HG02623 (cell line): Measurements from ENCODE around the gene ESPN.

Source experiments
- ATAC-seq: cut with Tn5 transposase; IDR thresholded peaks from one replicate; pipeline ENCODE4 v1.9.1; 2021; ENCODE audit warnings: moderate library complexity; ENCODE audit not compliant: unreplicated experiment

Gene ESPN

DNA sequence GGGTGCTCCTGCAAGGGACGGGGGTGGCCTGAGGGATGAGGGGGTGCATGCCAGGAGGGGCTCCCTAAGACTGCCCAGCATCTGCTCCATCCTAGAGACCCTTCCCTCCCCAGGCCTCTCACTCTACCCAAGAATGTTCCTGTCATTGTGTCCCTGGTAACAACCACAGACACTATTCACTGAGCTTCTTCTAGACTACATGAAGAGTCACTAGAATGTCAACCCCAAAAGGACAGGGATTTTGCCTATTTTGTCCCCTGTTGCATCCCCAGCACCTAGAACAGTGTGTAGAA lies 38.5 kb downstream of the ESPN start:
- ATAC-seq = no peak

DNA sequence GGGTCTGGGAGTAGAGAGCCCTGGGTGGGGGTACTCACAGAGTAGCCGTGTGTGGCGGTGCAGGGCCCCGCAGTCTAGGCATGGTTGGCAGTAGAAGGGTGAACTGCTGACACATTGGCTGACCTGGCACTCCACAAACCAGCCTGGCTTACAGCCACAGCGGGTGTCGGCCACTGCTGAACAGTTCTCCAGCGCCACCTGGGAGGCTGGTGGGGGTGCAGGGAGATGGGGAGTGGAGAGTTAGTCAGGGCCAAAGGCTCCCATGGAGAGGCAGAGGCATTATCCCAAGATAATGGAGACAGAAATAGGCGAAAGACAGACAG lies 39.9 kb downstream of the ESPN start:
- ATAC-seq = no peak

DNA sequence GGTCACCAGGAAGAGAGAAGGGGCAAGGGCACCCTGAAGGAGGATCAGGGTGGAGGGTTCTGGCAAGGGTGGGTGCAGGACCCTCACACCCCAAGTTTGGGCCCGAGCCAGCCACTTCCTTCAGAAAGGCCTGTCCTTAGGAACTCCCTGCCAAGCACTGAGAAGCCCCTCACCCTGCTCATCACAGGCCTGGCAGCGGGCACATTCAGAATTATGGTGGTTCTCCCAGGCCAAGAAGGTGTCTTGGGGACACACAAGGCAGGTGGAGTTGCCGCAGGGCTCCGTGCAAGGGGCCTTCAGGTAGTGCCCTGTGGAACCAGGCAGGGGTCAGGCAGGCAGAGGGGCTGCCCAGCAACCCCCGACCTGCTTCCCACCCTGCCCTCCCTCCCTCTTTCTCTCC lies 40.3 kb downstream of the ESPN start:
- ATAC-seq = no peak

DNA sequence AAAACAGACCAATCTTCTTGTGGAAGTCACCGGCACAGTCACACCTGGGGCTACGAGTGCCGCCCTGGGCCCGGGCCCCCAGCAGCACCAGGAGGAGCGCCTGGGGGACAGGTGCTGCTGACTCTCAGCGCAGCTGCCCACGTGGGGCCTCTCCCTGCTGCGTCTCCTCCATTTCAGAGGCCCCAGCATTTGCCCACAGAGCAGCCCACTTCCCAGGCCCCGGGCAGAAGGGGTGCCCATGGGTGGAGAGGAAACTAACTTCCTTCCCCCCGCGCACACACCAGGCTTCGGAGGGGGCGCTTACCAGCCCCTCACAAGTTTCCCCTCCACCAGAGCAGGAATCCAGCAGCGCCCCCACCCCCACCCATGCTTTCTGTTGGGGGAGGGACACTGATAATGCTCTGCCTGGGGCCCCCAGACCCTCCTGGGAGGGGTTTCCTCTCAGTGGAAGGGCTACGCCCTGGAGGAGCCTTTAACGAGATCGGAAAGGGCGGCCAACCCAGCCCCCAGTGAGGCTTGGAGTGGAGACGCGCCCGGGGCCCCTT lies 41.0 kb downstream of the ESPN start:
- no peak for ATAC-seq

DNA sequence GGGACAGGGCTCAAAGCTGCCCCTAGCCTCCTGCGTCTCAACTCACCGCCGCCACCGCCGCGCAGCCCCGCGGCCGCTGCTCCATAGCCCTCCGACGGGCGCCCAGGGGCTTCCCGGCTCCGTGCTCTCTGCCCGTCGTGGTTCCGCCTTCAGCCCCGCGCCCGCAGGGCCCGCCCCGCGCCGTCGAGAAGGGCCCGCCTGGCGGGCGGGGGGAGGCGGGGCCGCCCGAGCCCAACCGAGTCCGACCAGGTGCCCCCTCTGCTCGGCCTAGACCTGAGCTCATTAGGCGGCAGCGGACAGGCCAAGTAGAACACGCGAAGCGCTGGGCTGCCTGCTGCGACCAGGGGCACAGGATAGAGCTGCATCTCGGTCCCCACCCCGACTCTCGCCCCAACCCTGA lies 41.4 kb downstream of the ESPN start, which contains the start of gene TNFRSF25:
TNFRSF25 (minus strand) TSS at position 151 of the 400 bp plus-strand sequence; CDS start at position 85, 66 bp downstream.
- no peak for ATAC-seq

DNA sequence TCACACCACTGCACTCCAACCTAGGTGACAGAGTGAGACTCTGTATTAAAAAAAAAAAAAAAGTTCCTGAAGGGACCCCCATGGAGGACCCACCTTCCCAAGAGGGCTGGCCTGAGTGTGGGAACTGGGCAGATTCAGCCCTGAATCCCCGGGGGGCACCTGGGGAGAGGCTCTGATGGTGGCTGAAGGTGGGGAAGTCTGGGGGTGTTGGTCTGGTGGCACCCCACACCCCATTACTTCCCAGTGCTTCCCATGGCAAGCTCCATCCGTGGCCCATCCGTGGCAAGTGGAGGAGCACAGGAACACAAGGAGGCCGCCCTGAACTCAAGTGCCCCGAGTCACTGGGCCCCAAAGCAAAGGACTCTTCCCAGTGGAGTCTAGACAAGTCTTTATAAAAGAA lies 42.2 kb downstream of the ESPN start:
- no peak for ATAC-seq

DNA sequence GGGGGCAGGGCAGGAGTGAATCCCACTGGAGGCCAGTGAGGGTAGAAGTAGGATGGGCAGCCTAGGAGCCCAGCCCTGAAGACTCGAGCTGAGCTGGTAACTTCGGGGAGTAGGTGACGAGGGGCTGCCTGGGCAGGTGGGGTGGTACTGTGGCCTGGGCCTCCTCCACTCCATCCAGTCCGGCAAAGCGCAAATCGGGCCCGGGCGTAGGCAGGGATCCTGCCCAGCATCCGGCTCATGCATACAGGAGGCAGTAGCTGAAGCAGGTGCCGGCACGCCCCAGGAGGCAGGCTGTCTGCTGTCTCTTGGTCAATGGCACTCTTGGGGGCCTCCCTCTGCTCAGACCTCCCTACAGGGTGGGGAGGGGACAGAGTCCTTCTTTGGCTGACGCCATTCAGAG lies 42.6 kb downstream of the ESPN start:
- ATAC-seq = no peak

DNA sequence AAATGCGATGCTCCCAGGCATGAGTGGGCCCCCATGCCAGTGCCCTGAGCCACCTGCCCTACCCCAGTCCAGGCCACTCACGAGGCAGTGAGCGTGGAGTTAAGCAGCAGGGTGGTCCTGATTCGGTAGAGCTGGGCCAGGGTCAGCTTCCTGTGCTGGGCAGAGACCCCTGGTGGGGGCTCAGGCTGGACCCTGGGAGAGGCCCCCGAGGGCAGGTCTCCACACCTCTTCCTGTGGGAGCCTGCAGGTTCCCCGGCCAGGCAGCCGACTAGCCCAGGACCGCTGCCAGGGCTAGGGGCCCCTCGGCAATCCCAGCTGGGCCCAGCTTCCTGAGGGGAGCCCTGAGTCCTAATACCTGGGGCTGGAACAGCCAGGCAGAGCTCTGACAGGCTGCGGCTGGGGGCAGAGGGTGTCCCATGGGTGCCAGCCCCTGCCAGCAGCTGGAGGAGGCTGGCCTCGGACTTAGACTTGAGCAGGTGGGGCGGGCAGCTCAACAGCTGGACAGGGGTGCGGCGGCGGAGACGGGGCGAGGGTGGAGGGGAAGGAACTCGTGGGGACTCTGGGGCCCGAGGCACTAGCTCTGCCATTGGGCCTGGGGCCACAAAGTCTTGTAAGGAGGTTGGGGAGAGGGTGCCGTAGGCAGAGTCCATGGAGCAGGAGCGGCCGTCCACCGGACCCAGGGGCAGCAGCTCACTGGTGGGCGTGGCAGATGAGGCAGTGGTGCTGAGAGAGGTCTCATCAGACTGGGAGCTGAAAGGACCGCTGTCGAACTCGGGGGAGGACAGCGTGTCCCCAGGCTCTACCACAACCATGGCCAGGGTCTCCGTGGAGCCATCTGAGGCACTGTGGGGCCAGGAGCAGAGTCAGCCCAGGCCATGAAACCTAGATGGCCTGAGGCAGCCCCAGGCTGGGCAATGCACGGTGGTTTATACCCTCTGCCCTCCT lies 43.4 kb downstream of the ESPN start:
- no peak for ATAC-seq

DNA sequence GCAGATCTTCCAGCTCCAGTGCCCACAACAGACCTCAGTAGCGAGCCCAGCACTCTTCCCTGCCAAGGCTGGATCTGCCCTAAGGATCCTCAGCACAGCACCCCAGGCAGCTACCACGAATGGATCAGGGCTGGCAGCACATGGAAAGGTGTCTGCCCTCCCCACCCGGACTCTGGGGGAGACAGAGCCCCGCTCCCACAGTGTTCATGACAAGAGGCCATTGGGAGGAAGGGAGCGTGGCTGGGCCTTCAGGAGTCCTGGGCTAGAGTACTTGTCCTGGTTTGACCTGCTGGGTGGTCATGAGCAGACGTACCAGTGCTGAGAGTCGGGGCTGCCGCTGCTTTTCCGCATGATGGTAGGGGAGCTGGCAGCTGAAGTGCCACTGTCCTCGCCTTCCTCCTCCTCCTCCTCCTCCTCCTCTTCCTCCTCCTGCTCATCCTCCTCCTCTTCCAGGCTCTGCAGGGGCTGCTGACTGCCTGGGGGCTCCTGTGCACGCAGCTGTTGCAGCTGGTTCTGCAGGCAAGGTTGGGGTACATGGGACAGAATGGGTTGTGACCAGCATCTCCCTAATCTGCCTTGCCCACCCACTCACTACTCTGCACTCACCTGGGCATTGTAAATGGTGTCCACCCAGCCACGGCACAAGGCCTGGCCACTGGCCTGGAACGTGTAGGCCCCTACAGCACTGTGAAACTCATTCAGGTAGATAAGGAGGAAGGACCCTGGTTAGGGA lies 44.3 kb downstream of the ESPN start:
- ATAC-seq = no peak

DNA sequence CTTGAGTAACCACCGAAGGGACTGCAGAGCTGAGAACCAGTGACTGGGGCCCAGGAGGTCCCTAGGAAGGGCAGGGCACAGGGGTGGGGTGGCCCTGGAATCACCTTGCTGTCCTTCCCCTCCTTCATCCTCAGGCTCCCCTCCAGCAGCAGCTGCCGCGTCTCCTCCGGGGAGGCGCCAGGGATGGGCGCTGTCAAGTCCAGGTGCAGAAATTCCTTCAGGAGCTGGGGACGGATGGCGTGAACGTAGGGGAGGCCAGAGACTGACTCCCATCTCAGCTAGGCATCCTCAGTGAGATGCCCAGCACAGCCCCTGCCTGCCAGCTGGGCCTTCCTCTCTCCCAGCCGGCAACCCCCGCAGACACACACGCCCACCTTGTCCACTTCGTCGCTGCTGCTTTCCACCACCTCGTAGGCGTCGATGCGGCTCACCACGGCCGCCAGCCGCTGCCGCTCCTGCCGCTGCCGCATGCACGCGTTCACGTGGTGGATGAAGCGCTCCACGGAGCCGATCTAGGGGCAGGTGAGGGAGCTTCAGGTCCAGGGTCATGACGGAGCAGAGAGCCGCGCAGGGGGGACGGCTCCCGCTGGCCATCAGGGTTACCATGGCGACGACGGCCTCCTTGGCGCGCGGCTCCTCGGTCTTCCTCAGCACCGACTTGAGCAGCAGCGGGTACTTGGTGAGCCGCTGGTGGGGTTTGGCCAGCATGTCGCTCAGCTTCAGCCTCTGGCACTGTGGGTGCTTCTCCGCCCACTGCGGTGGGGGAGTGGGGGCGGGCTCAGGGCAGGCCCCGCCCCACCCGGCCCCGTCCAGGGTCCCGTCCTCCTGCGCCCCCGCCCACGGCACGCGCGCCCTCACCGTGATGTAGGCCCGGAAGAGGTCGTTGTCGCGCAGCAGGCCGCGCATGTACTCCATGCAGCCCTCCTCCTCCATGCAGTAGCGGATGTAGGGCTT lies 45.8 kb downstream of the ESPN start:
- ATAC-seq = no peak

DNA sequence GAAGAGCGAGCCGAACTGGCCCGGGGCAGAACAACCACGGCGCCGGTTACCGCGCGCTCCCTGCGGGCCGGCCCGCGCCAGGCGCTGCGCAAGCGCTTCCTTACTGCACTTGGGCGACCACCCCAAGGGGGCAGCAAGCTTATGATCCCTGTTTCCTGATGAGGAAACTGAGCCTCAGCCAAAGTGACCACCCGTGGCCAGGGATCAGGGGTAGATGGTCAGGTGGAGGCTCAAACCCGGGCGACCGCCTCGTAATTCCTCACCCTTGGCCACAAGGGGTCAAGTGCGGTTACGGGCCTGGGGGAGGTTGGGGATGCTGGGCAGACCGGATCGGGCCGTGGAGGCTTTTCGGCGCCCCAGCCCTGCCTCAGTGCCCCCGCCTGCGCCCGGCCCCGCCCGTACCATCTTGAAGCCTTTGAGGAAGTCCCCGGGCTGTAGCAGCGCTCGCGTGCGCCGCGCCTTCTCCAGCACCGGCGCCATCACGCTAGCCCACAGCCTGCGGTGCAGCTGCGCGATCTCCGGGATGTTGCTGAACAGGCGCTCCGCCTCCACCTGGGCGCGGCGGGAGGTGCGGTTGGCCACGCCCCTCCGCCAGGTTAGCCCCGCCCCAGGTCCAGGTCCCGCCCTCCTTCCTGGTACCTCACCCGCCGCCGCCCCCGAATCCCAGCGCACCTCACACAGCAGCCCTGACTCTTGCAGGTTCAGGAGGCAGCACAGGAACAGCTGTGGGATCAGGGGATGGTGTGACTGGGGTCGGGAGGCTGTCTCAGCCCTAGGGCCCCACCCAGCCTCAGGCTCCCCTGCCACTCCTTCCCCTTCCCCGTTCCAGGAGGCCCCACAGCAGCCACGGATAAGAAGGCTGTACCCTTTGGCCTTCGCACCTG lies 46.8 kb downstream of the ESPN start:
- no peak for ATAC-seq

DNA sequence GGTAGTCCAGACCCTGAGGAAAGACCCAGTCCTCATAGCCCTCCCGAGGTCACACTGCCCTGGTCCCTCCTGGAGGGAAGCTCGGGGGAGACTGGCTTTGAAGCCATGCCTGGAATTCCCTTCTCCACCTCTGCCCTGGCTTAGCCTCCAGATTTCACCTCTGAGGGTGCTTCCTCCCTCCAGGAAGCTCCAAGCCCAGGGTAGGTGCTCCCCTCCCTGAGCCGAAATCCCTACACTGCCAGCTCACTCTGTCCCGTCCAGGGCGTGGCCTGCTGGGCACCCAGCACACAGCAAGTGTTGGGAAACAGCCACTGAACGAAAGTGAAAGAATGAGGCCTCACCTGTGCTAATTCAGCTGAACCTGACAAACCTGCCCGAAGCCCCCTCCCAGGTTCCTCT lies 47.4 kb downstream of the ESPN start:
- ATAC-seq = no peak

DNA sequence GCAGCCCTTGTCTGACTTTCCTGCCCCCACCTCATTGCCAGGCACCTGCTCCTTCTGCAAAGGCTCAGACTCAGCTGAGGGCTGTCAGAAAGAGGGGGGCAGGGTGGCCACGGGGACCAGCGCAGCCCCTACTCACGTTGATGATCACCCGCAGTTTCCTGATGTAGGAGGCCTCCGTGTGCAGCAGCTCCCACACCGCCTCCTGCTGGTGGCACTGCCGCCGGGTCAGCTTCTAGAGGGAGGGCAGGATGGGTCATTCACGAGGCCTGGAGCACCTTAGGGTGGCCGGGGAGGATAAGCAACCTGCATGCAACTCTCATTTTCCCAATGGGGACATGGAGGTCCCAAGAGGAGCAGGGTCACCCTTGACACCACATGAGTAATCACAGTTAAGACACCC lies 47.8 kb downstream of the ESPN start:
- no peak for ATAC-seq

DNA sequence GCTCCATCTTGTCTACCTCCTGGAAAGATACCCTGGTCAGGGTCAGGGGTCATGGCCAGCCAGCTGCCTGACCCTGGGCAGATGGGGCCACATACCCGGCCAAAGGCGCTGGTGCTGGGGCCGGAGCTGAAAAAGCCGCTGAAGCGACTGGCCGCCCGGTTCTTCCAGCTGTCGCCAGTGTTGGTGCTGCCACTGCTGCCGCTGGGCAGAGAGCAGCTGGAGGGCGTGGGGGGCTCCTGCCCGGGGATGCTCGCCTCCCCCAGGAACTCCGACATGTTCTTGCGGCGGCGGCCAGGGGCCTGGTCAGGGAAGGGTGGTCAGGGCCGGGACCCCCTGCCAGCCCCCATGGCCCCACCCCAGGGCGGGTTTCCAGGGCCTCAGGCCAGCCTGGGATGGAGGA lies 48.6 kb downstream of the ESPN start:
- ATAC-seq = no peak

DNA sequence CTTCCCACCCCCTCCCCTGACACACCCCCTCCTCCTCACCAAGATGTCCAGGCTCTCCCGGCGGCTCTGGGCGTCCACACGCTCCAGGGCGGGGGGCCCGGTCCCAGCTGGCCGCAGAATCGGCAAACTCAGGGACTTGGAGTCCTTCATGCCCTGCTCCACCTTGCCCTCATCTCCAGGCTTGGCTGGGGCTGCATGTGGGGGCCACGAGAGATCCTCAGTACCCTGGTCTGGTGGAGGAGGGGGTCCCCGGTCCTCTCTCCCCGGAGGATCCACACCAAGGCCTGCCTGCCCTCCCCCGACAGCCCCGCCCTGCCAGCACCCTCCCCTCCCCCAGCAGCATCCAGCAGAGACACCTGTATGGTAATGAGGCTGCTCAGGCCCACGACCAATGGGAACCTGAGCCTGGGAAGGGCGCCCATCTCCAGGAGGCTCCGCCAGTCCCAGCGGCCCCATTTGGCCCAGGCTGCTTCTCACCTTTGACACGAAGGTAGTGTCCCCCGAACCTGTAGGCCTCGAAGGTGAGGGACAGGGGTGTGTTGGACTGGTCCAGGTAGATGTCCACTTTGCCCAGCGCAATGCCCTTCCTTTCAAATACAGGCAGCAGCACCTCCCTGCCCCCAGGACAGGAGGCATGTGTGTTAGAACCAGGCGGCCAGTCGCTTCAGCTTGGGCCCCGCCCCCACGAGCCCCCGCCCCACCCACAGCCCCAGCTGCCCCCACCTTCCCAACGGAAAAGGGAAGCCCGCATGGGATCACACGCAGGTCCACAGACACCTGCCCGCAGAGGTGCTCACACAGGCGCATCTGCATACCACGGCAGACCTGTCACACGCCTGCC lies 49.6 kb downstream of the ESPN start:
- ATAC-seq = no peak

DNA sequence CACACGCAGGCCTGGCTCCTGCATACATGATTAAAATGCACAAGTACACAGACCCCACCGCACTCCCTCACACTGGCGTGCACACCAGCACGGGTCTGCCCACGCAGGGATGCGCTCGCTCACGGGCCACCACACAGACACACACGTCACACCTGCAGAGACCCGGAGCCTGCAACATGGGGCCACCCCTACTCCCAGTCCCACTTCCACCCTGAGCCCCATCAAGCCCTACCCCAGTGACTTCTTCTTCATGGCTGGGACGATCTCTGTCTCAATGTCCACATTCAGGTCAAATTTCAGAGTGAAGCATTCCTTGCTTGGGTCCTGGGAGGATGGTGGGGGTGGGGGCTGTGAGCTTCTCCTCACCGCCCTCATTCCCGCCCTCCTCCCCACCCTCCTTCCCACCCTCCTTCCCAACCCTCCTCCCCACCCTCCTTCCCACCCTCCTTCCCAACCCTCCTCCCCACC lies 50.3 kb downstream of the ESPN start:
- no peak for ATAC-seq

DNA sequence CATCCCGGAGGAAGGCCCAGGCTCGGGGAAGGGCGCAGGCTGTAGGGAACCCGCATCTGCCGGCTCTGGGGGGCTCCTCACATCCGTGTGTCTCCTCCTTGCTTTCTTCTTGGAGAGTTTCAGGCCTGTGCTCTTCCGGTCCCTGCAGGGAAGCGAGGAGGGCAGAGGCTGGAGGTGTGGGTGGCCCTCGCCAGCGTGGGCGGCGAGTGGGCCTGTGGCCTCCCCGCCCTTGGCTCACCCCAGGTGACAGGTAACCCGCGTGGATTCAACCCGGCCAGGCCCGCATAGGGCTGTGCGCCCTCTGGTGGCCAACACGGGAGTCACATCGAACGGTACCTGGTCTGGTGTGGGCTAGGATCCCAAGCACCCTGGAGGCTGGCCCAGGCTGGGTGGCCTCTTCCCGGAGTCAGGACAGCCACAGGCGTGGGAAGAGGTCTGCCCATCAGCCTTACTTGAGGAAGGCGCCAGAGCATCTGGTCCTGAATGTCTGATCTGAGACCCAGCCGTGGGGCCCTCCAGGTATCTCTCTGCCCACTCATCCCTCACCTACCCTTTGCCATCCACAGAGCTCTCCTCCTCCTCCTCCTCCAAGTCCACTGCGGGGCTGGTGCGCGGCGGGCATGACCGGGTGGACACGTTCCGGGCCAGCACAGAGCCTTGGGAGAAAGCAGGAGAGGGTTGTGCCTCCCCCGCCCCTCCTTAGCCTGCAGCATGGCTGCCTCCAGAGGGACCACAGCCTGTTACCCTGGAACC lies 51.0 kb downstream of the ESPN start:
- ATAC-seq = peak; percentile 47

DNA sequence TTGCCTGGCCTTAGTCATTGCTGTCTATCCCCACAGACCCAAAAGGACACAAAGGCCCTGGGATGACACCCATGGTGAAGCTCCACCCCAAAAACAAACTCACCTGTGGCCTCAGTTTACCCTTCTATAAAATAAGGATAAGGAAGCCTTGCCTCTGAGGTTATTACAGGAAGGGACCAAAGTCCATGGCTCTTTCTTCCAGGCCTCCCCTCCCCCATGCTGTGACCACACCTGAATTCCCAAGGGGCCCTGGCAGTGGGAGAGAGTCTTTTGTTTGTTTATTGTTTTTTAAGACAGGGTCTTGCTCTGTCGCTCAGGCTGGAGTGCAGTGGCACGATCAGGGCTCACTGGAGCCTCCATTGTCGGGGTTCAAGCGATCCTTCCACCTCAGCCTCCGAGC lies 51.9 kb downstream of the ESPN start:
- ATAC-seq = no peak
